PC-3 (cell line): ENCODE results near the gene CCDC102A. TPM values are rescaled to one million over a fixed set of nuclear protein-coding genes. Genes with fewer than 3 reads are reported as not detected.

ENCODE experiments used
- ATAC-seq: fragments of 200-7000 bp; cut with Tn5 transposase; 2 replicates; pipeline ENCODE4 v1.9.1; 2020; ENCODE audit warnings: mild to moderate bottlenecking, moderate library complexity
- BruUV-seq: library from RNA; stranded (reverse); fragments of 400-500 nt; replicated peaks from 2 replicates; lab custom pipeline; 2021; lab: Mats Ljungman, UMichigan
- CTCF ChIA-PET: fragments of 300-600 bp; sonication (Branson Sonifier 250); formaldehyde crosslinking; loops from one replicate; lab custom pipeline; 2022; ENCODE audit warnings: antibody characterized with exemption; lab: Charles Lee
- POLR2A ChIA-PET: fragments of 300-600 bp; sonication (Branson Sonifier 250); formaldehyde crosslinking; loops from one replicate; lab custom pipeline; 2022; ENCODE audit warnings: antibody characterized with exemption; ENCODE audit not compliant: unreplicated experiment; lab: Charles Lee
- DNase-seq: peaks from one replicate; pipeline ENCODE4 v3.0.0-alpha.2; 2015
- H2AFZ ChIP-seq: fragments of 300-600 bp; sonication (generic); 2 replicates; pipeline ENCODE4 v1.6.0; 2016; ENCODE audit warnings: antibody characterized with exemption, low read length
- H3F3A ChIP-seq: fragments of 300-600 bp; sonication (generic); one replicate; pipeline ENCODE4 v1.6.0; 2017; ENCODE audit warnings: antibody characterized with exemption, low read length, control low read depth, mild to moderate bottlenecking; ENCODE audit not compliant: unreplicated experiment
- H3K27ac ChIP-seq: fragments of 300-600 bp; sonication (generic); 2 replicates; pipeline ENCODE4 v1.5.1; 2016; ENCODE audit warnings: mild to moderate bottlenecking, low read length
- H3K27me3 ChIP-seq: fragments of 300-600 bp; sonication (generic); 2 replicates; pipeline ENCODE4 v1.6.1; 2016; ENCODE audit warnings: low read length, mixed read lengths
- H3K36me3 ChIP-seq: fragments of 300-600 bp; sonication (generic); 2 replicates; pipeline ENCODE4 v1.6.1; 2016; ENCODE audit warnings: low read depth, mixed run types, low read length, mixed read lengths
- H3K4me1 ChIP-seq: fragments of 300-600 bp; sonication (generic); 2 replicates; pipeline ENCODE4 v1.5.1; 2016; ENCODE audit warnings: low read length; ENCODE audit not compliant: insufficient read depth
- H3K4me2 ChIP-seq: fragments of 300-600 bp; sonication (generic); 2 replicates; pipeline ENCODE4 v1.6.0; 2016; ENCODE audit warnings: low read length
- H3K4me3 ChIP-seq: fragments of 300-600 bp; sonication (generic); 2 replicates; pipeline ENCODE4 v1.5.1; 2016; ENCODE audit warnings: mild to moderate bottlenecking, low read length, mixed read lengths
- H3K79me2 ChIP-seq: fragments of 300-600 bp; sonication (generic); 2 replicates; pipeline ENCODE4 v1.6.1; 2017; ENCODE audit warnings: low read length, mixed read lengths
- H3K9ac ChIP-seq: fragments of 300-600 bp; sonication (generic); 2 replicates; pipeline ENCODE4 v1.6.0; 2016; ENCODE audit warnings: mild to moderate bottlenecking, low read length
- H3K9me2 ChIP-seq: fragments of 300-600 bp; sonication (generic); replicated peaks from 2 replicates; pipeline ENCODE4 v1.6.1; 2016; ENCODE audit warnings: mixed run types, low read length, mixed read lengths
- H3K9me3 ChIP-seq: fragments of 300-600 bp; sonication (generic); 2 replicates; pipeline ENCODE4 v1.6.1; 2016; ENCODE audit warnings: low read length, mixed read lengths
- H4K20me1 ChIP-seq: fragments of 300-600 bp; sonication (generic); 2 replicates; pipeline ENCODE4 v1.6.1; 2016; ENCODE audit warnings: low read length, mixed read lengths
- EZH2 ChIP-seq: fragments of 300-600 bp; sonication (generic); IDR thresholded peaks from one replicate; pipeline ENCODE4 v1.6.1; 2017; ENCODE audit warnings: antibody characterized with exemption, mild to moderate bottlenecking, low read length; ENCODE audit not compliant: unreplicated experiment
- EZH2phosphoT487 ChIP-seq: fragments of 300-600 bp; sonication (generic); IDR thresholded peaks from 2 replicates; pipeline ENCODE4 v1.6.1; 2018; ENCODE audit warnings: mild to moderate bottlenecking, antibody characterized with exemption, low read length, borderline replicate concordance
- intact Hi-C: fragments of 100-400 bp; cut with micrococcal nuclease; formaldehyde crosslinking; loops from 2 replicates; pipeline ENCODE4 v1.9.0; 2023
- total RNA-seq: library from RNA; depleted of rRNA; stranded (reverse); fragments of >200 nt; gene quantifications from 2 replicates; pipeline ENCODE4 v1.2.3, GENCODE V29; 2014
- TF ChIP-seq, protein P1 (sequence below): fragments of 300-600 bp; sonication (generic); conservative IDR thresholded peaks from 2 replicates; pipeline ENCODE4 v1.5.1; 2017; ENCODE audit warnings: antibody characterized with exemption, low read depth, mild to moderate bottlenecking, low read length

Gene CCDC102A
- total RNA-seq, 1 experiment from 2014 or later: 12.7 TPM

DNA sequence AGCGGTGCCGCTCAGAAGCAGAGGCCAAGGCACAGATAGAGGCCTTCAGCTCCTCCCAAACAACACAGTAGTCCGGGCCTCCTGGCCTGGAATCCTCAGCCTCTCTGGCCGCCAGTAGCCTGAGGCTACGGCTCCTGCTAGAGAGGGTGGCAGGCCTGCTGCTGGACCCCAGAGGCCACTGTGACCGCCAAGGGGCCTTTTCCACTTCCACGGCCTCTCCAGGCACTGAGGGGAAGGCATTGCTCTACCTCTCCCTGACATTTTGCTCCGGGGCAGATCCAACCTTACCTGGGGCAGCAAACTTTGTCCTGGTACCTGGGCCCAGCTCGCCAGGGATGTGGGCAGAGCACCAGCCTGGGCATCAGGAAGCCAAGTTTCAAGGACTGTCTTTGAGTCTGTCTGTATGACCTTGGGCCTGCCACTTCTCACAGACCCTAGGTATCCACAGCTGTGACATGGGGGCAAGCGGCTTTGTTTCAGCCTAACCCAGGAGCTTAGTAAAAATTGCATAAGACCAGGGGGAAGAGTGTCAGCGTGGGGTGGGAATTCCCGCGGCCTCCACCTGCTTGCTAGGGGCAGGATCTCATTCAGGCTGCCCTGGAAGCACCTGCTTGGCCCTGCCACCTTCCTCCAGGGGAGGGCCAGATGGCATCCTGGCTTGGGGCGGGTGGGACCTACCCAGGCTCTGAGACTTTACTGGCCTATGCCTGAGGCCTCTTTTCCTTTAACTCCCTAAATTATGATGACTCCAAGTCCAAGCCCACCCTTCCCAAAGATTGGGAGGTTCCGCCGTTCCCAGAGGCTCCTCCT, 39.3 kb upstream of the CCDC102A start:
- BruUV-seq: no TSS peak
- no peak overlapping the region for H3K4me3 ChIP-seq
- H3F3A ChIP-seq: no peaks in the 10 kb centered on the region
- no peaks in the 10 kb centered on the region for H3K9me3 ChIP-seq
- no peak overlapping the region for H2AFZ ChIP-seq
- H3K79me2 ChIP-seq: no peaks in the 10 kb centered on the region
- H4K20me1 ChIP-seq: no peaks in the 10 kb centered on the region
- intact Hi-C loops: loop anchor here (1.0 to 5.0 kb wide), 4 partner anchors 15 to 427 kb away; partner anchors contain the start of genes USB1 and ZNF319
- ChIA-PET POLR2A (no interaction called here), CTCF (interaction anchor here (0.7 to 1.2 kb wide), 3 partner anchors 15 to 1189 kb away, joined by 4 to 5 read pairs (median 4); no protein-coding TSS in a partner anchor)
- ATAC-seq (no peak), DNase-seq (no peak)
- TF ChIP-seq, protein P1, sequence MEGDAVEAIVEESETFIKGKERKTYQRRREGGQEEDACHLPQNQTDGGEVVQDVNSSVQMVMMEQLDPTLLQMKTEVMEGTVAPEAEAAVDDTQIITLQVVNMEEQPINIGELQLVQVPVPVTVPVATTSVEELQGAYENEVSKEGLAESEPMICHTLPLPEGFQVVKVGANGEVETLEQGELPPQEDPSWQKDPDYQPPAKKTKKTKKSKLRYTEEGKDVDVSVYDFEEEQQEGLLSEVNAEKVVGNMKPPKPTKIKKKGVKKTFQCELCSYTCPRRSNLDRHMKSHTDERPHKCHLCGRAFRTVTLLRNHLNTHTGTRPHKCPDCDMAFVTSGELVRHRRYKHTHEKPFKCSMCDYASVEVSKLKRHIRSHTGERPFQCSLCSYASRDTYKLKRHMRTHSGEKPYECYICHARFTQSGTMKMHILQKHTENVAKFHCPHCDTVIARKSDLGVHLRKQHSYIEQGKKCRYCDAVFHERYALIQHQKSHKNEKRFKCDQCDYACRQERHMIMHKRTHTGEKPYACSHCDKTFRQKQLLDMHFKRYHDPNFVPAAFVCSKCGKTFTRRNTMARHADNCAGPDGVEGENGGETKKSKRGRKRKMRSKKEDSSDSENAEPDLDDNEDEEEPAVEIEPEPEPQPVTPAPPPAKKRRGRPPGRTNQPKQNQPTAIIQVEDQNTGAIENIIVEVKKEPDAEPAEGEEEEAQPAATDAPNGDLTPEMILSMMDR: no peak
- TF ChIP-seq EZH2 (no peak), EZH2phosphoT487 (no peak)
- H3K36me3 ChIP-seq: no peaks in the 10 kb centered on the region; the same call in 1 of the 2 replicates
- no peak overlapping the region for H3K9ac ChIP-seq
- H3K27ac ChIP-seq: no peak overlapping the region
- H3K9me2 ChIP-seq: no peaks in the 10 kb centered on the region
- no peak overlapping the region for H3K4me2 ChIP-seq
- no peaks in the 10 kb centered on the region for H3K4me1 ChIP-seq
- H3K27me3 ChIP-seq: no peaks in the 10 kb centered on the region

DNA sequence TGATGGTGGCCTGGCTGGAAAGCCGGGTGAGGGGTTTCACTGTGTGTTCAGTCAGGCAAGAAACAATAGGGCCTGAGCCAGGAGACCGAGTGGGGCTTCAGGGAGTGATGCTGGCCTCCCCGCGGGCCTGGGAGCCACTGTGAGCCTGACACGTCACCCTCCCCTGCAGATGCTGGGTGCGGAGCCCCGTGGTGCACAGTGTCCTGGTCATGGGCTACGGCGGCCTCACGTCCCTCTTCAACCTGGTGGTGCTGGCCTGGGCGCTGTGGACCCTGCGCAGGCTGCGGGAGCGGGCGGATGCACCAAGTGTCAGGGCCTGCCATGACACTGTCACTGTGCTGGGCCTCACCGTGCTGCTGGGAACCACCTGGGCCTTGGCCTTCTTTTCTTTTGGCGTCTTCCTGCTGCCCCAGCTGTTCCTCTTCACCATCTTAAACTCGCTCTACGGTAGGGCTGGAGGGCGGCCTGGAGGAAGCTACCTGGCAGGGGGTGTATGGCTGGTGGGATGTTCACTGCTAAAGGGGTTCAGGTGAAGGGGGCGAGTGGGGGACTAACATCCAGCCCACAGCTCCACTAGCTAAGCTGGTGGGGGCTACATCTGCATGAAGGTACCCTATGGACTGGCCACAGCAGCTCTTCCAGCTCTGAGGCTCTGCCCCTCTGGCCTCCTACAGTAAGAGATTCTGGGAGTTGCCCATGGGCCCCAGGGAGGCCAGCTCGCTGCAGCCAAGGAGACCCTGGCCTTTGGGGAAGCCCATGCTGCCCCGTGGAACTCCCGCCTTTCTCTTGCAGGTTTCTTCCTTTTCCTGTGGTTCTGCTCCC, 38.5 kb upstream of the CCDC102A start:
- Histone ChIP-seq H3K4me1 (no peaks in the 10 kb centered on the region), H3K9ac (no peak overlapping the region), H3K9me2 (no peaks in the 10 kb centered on the region), H3K4me3 (no peak overlapping the region), H3F3A (no peaks in the 10 kb centered on the region), H3K9me3 (no peaks in the 10 kb centered on the region), H4K20me1 (no peaks in the 10 kb centered on the region), H3K27ac (no peak overlapping the region), H3K36me3 (no peaks in the 10 kb centered on the region; the same call in 1 of the 2 replicates), H3K27me3 (no peaks in the 10 kb centered on the region), H3K4me2 (no peak overlapping the region), H2AFZ (no peak overlapping the region), H3K79me2 (no peaks in the 10 kb centered on the region)
- no peak for DNase-seq
- BruUV-seq: no TSS peak
- ATAC-seq: no peak
- TF ChIP-seq EZH2 (no peak), EZH2phosphoT487 (no peak)
- TF ChIP-seq, protein P1: no peak
- CTCF ChIA-PET: no interaction called here
- POLR2A ChIA-PET: no interaction called here
- intact Hi-C loops: loop anchor here (5.0 kb wide), 1 partner anchor 427 kb away; the partner anchor contains the start of genes USB1 and ZNF319
